IPS DF 4.7 (cell line): ENCODE measurements around the gene AKT1S1.
"Not testable (repeated sequence)": the region's sequence is repeated elsewhere in the genome, so short reads cannot be mapped to it uniquely, and the experiment has no call there.

Experiments
- DNase-seq: peaks from one replicate; pipeline ENCODE4 v3.0.0-alpha.2; 2013; ENCODE audit warnings: low spot score; ENCODE audit errors: extremely low read depth

The AKT1S1 gene

GRCh38 chr19:49837425-49837824 is 39.7 kb downstream of the AKT1S1 start:
- no peak for DNase-seq

- no peak for DNase-seq
These were observed 40.2 kb downstream of the AKT1S1 start for GRCh38 chr19:49837009-49837310.

GRCh38 chr19:49836176-49837008 is 40.8 kb downstream of the AKT1S1 start:
- DNase-seq: no peak

GRCh38 chr19:49835562-49835961 is 41.6 kb downstream of the AKT1S1 start:
- DNase-seq: no peak

GRCh38 chr19:49833599-49833998 is 43.6 kb downstream of the AKT1S1 start:
- DNase-seq: no peak

- DNase-seq: no peak
These were observed 44.6 kb downstream of the AKT1S1 start for GRCh38 chr19:49832556-49832955.

GRCh38 chr19:49831592-49831991 is 45.6 kb downstream of the AKT1S1 start:
- no peak for DNase-seq

- no peak for DNase-seq
These were observed 46.4 kb downstream of the AKT1S1 start for GRCh38 chr19:49830766-49831165.

GRCh38 chr19:49829721-49830120 is 47.4 kb downstream of the AKT1S1 start:
- no peak for DNase-seq

- no peak for DNase-seq
These were observed 48.0 kb downstream of the AKT1S1 start for GRCh38 chr19:49829200-49829599.

- DNase-seq: no peak
These were observed 50.1 kb downstream of the AKT1S1 start for GRCh38 chr19:49827034-49827433.

GRCh38 chr19:49824662-49825061 is 52.5 kb downstream of the AKT1S1 start:
- DNase-seq: no peak

GRCh38 chr19:49823472-49823871 is 53.7 kb downstream of the AKT1S1 start:
- DNase-seq: no peak

- no peak for DNase-seq
These were observed 57.0 kb downstream of the AKT1S1 start for GRCh38 chr19:49820125-49820524.

- DNase-seq: not testable (repeated sequence)
These were observed 57.6 kb downstream of the AKT1S1 start for GRCh38 chr19:49819452-49820115.
